HG03095 (cell line): ENCODE results near the gene DRICH1.
"Not testable (repeated sequence)": the region's sequence is repeated elsewhere in the genome, so short reads cannot be mapped to it uniquely, and the experiment has no call there.

Experiments used
- ATAC-seq: cut with Tn5 transposase; IDR thresholded peaks from one replicate; pipeline ENCODE4 v1.9.1; 2021; ENCODE audit warnings: moderate library complexity; ENCODE audit not compliant: unreplicated experiment

The DRICH1 gene

GRCh38 chr22:23603266-23603665 lies 28.9 kb downstream of the DRICH1 start:
- ATAC-seq = no peak

DNA sequence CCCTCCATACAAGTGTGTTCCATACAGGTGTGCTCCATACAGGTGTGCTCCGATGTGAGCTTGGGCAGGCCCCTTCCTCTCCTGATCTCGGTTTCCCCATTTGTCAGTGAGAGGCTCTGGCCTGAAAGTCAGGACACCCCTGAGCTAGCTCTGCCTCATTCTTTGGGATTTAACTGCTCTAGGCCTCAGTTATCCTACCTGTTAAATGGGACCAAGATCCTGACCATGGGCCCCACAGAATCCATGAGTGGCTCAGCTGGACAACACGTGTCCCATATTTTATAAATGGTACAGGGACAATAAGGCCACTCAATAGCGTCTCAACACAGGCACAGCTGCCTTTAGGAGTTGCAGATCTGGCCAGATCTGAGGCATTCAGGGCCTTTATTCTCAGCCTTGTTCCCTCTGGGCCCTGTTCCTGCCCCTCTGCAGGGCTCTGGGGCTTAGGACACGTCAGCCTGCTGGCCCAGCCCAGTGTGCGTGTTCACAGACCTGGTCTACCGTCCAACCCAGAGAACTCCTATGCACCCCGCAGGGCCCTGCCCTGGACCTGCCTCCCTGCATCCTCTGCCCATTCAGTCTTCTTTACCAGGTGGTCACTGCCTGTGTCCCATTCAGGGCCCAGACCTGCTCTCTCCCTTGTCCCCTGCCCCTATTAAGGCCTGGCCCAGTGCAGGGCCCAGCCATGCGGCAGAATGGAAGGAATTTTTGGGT lies 33.2 kb downstream of the DRICH1 start:
- no peak for ATAC-seq

DNA sequence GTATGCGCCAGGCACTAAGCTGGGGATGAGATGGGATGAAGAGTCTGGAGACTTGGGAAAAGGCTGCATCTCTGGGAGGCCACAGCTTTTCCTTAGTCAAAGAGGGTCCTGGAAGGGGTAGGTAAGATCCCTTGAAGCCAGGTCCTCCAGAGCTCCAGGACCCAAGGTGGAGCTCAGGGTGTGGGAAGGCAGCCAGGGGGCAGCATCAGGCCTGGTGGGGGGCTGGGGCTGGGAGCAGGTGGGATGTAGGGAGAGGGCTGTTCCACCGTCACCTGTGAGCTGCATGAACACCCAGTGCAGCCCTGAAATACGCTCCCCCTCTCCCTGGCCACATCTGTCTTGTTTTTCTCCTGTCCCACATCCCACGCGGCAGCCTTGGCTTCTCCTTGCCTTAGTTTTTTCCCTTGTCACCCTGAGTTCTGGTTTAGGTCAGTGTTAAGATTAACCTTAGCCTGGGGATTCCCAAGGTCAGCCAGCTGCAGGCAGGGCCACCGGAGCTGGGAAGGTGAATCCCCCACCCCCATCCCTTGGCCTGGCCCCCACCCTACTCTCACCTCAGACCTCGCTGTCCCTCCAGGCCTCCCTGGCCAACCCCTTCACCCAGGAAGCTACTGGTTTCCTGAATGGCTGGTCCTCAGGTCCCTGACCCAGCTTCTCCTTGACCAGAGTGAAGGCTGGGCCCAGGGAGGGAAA lies 34.4 kb downstream of the DRICH1 start:
- ATAC-seq = not testable (repeated sequence)

DNA sequence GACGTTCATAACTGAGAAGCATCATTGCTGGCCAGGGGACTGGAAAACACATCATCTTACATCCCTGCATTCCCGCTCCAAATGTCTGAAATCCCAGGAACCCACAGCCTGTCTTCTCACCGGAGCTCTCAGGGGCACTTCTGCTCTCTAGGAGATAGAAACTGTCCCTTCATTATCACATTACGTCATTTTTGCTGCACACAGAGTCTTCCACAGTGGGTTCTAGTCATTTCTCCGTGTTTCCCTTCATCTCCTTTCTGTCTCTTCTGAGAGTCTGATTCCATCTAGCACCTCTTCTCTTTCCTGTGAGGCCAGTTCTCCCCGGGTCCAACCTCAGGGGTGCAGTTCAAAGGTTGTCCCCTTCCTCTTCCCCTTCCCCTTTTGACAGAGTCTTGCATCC lies 36.2 kb downstream of the DRICH1 start:
- ATAC-seq = not testable (repeated sequence)

GRCh38 chr22:23591846-23592245 lies 40.3 kb downstream of the DRICH1 start:
- no peak for ATAC-seq

- no peak for ATAC-seq
These were observed 40.8 kb downstream of the DRICH1 start for GRCh38 chr22:23591201-23591791.

DNA sequence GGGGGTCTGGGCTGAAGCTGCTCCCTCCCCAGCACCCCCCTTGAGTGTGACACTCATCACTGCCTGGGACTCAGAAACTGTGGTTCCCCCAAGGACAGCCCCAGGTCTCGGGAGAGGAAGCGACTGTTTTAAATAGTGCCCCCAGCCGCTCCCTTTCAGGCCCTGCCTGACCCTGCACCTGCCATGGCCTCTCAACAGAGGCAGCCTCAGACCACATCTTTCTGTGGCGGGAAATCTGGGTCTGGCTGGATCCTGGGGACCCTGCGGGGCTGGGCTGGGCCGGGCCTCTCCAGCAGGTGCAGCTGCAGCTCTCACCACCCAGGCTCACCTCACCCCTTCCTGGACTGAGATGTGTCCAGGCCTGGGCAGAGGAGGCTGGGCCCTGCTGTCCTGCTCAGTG lies 48.3 kb downstream of the DRICH1 start:
- ATAC-seq = no peak

GRCh38 chr22:23583153-23583552 lies 49.0 kb downstream of the DRICH1 start:
- no peak for ATAC-seq

GRCh38 chr22:23581260-23581650 lies 50.9 kb downstream of the DRICH1 start:
- no peak for ATAC-seq

- ATAC-seq = no peak
These were observed 51.4 kb downstream of the DRICH1 start for GRCh38 chr22:23580576-23581259.

- no peak for ATAC-seq
These were observed 52.1 kb downstream of the DRICH1 start, which contains the start of gene IGLL1 for GRCh38 chr22:23579870-23580575. IGLL1 (minus strand) TSS chr22:23580290; CDS start chr22:23580190, 100 bp downstream.

- no peak for ATAC-seq
These were observed 52.8 kb downstream of the DRICH1 start for GRCh38 chr22:23579280-23579679.

DNA sequence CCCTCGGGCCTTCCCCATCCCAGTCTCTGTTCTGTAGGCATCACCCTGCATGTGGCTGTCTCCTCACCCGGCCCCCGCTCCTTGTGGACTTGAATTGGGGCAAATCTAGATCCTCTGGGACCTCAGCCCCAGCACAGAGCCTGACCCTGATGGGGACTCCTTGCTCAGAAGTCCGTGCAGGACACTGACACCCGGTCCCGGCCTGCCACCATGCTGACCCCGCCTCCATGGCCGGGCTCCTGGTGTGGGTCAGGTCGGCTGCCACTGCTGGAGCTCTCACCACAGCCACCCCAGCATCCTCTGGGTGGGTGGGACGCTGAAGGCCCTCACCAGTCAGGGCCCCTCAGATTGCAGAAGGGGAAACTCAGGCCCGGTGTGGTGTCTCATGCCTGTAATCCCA lies 53.8 kb downstream of the DRICH1 start:
- no peak for ATAC-seq

GRCh38 chr22:23576681-23577080 lies 55.4 kb downstream of the DRICH1 start:
- no peak for ATAC-seq

GRCh38 chr22:23575601-23576000 lies 56.5 kb downstream of the DRICH1 start:
- no peak for ATAC-seq

DNA sequence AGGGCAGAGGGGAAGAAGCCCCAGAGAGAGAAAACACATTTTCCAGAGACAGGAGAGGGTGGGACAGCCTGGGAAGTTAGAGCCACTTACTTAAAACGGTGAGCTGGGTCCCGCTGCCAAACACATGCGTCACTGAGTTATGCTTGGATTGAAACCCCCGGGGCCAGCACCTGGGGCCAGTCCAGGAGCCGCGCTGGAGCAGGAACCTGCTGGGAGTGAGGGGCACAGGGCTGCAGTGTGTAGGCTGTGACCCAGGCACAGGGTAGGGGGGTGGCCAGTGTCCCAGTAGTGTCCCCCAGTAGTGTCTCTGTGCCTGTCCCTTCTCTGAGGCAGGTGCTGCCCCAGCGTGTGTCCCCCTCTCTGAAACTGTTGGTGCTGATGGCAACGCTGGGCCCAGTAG lies 57.2 kb downstream of the DRICH1 start:
- no peak for ATAC-seq

GRCh38 chr22:23574371-23574811 lies 57.7 kb downstream of the DRICH1 start:
- ATAC-seq = no peak

GRCh38 chr22:23573701-23574235 lies 58.4 kb downstream of the DRICH1 start:
- not testable (repeated sequence) for ATAC-seq

DNA sequence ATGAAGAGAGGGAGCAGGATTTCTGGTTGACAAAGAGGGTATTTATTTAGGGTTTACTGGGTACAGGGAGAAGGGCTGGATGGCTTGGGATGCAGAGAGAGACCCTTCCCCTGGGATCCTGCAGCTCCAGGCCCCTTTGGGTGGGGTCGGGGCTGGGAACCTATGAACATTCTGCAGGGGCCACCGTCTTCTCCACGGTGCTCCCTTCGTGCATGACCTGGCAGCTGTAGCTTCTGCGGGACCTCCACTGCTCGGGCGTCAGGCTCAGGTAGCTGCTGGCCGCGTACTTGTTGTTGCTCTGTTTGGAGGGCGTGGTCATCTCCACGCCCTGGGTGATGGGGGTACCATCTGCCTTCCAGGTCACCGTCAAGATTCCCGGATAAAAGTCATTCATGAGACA lies 59.0 kb downstream of the DRICH1 start:
- not testable (repeated sequence) for ATAC-seq

DNA sequence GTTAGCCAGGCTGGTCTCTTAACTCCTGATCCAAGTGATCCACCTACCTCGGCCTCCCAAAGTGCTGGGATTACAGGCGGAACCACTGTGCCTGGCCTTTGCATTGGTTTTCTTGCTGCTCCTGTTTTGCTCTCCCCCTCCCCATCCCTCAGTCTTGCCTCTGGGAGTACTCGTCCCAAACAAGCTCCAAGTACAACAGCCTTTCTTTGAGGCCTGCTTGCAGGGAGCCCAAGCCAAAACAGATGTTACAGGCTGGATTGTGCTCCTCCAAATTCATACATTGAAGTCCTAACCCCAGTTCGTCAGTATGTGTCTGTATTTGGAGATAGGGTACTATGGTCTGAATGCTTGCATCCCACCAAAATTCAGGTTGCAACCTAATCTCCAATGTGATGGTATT lies 60.6 kb downstream of the DRICH1 start:
- ATAC-seq = no peak

DNA sequence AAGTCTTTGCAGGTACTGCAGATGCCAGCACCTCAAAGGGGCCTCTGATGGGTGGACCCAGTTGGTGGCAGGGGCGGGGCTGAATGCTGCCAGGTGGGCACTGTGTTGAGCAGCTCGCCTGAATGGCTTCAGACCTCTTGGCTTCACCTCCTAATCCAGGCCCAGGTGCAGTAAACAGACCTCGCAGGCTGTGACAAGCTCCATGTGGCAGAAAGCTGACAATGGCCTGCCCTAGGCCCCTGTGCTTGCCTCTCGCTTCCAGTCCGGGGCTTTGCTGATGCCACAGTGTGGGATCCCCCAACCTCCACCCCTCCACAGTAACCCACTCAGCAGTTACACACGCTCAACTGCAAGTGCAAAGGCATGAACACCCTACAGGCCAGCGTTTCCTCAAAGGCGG lies 61.4 kb downstream of the DRICH1 start:
- no peak for ATAC-seq
